ENCODE results near the gene UNG. TPM values are rescaled to one million over a fixed set of nuclear protein-coding genes. Genes with fewer than 3 reads are reported as not detected.

The UNG gene
- total RNA-seq, 2 donors from 2014 or later: 4.9 to 13.5 TPM

- Histone ChIP-seq H3K27ac (peak overlapping the region; percentile 88 to 96 (median 94)), H3K27me3 (no peaks in the 10 kb centered on the region), H3K36me3 (replicated peaks in 1 of 2; ENCODE audit: insufficient read depth in 1 of 2, low read depth in 2 of 2) (no peaks in the 10 kb centered on the region), H3K9me3 (no peaks in the 10 kb centered on the region), H3K4me1 (peaks cover 86% of the 10 kb centered on the region), H3K4me3 (no peak overlapping the region)
- TF ChIP-seq POLR2A (IDR thresholded peaks at IDR 0.05) (no peak), CTCF (IDR thresholded peaks at IDR 0.05) (no peak)
- ATAC-seq: no peak
- DNase-seq: peak in 1 of 4 donors; percentile 20
- intact Hi-C loops (cut with DNase I): no loop called here
- WGBS, 2 donors: 13 to 18% methylated on average over 3 of the region's 3 CpGs
These were observed 18.0 kb downstream of the UNG start for GRCh38 chr12:109115404-109115757.

- no peaks in the 10 kb centered on the region for H3K27me3 ChIP-seq
- ATAC-seq (peak; percentile 83), DNase-seq (peak; percentile 89 to 96 (median 93))
- H3K36me3 ChIP-seq (replicated peaks in 1 of 2; ENCODE audit: insufficient read depth in 1 of 2, low read depth in 2 of 2): no peaks in the 10 kb centered on the region
- TF ChIP-seq POLR2A (IDR thresholded peaks at IDR 0.05): peak; percentile 61 to 88 (median 85)
- no peak for TF ChIP-seq CTCF (IDR thresholded peaks at IDR 0.05)
- intact Hi-C loops (cut with DNase I): no loop called here
- 8 to 9% methylated on average over 11 to 14 of the region's 14 CpGs for WGBS, 2 donors
- no peak within 1 kb of the TSS for H3K4me3 ChIP-seq
- peak within 1 kb of the TSS; percentile 88 to 96 (median 94) for H3K27ac ChIP-seq
- H3K4me1 ChIP-seq: peaks cover 88% of the 10 kb centered on the region
- no peaks in the 10 kb centered on the region for H3K9me3 ChIP-seq
These were observed 18.6 kb downstream of the UNG start, which contains the start of gene ACACB for GRCh38 chr12:109115758-109116610. Gene ACACB (plus strand): TSS chr12:109116587. CDS start chr12:109139406, 22,819 bp downstream.

GRCh38 chr12:109116611-109116949, 19.2 kb downstream of the UNG start:
- H3K36me3 ChIP-seq (replicated peaks in 1 of 2; ENCODE audit: insufficient read depth in 1 of 2, low read depth in 2 of 2): no peaks in the 10 kb centered on the region
- no peak for DNase-seq
- TF ChIP-seq CTCF (IDR thresholded peaks at IDR 0.05) (no peak), POLR2A (IDR thresholded peaks at IDR 0.05) (no peak)
- H3K4me3 ChIP-seq: no peak overlapping the region
- no peaks in the 10 kb centered on the region for H3K27me3 ChIP-seq
- no peak for ATAC-seq
- WGBS, 2 donors: 7 to 13% methylated on average over 12 of the region's 12 CpGs
- peaks cover 88% of the 10 kb centered on the region for H3K4me1 ChIP-seq
- intact Hi-C loops (cut with DNase I): no loop called here
- H3K27ac ChIP-seq: peak overlapping the region; percentile 88 to 96 (median 94)
- H3K9me3 ChIP-seq: no peaks in the 10 kb centered on the region

- ATAC-seq: no peak
- Histone ChIP-seq H3K4me3 (no peak overlapping the region), H3K9me3 (no peaks in the 10 kb centered on the region), H3K4me1 (peaks cover 58% of the 10 kb centered on the region), H3K27me3 (no peaks in the 10 kb centered on the region), H3K27ac (peak overlapping the region in 2 of 4 donors; percentile 95 to 96), H3K36me3 (replicated peaks in 1 of 2; ENCODE audit: insufficient read depth in 1 of 2, low read depth in 2 of 2) (no peaks in the 10 kb centered on the region)
- intact Hi-C loops (cut with DNase I): no loop called here
- DNase-seq: no peak
- WGBS, 2 donors: 41 to 43% methylated on average over 2 of the region's 2 CpGs
- TF ChIP-seq POLR2A (IDR thresholded peaks at IDR 0.05) (no peak), CTCF (IDR thresholded peaks at IDR 0.05) (no peak)
These were observed 22.7 kb downstream of the UNG start for GRCh38 chr12:109120095-109120494.

- TF ChIP-seq POLR2A (IDR thresholded peaks at IDR 0.05) (no peak), CTCF (IDR thresholded peaks at IDR 0.05) (no peak)
- Histone ChIP-seq H3K9me3 (no peaks in the 10 kb centered on the region), H3K27me3 (no peaks in the 10 kb centered on the region), H3K36me3 (replicated peaks in 1 of 2; ENCODE audit: insufficient read depth in 1 of 2, low read depth in 2 of 2) (no peaks in the 10 kb centered on the region), H3K4me1 (peaks cover 53% of the 10 kb centered on the region), H3K4me3 (no peak overlapping the region), H3K27ac (peak overlapping the region in 1 of 4 donors; percentile 95)
- intact Hi-C loops (cut with DNase I): no loop called here
- WGBS, 2 donors: 34 to 42% methylated on average over 4 of the region's 4 CpGs
- ATAC-seq: no peak
- DNase-seq: no peak
These were observed 23.2 kb downstream of the UNG start for GRCh38 chr12:109120557-109120956.

All from body of pancreas (tissue), 4 donors.